ENCODE measurements around the gene ZFHX3. TPM values are rescaled to one million over a fixed set of nuclear protein-coding genes. Genes with fewer than 3 reads are reported as not detected.

ZFHX3 gene
- total RNA-seq, 2 donors from 2014 or later = 12.5 to 18.0 TPM

DNA sequence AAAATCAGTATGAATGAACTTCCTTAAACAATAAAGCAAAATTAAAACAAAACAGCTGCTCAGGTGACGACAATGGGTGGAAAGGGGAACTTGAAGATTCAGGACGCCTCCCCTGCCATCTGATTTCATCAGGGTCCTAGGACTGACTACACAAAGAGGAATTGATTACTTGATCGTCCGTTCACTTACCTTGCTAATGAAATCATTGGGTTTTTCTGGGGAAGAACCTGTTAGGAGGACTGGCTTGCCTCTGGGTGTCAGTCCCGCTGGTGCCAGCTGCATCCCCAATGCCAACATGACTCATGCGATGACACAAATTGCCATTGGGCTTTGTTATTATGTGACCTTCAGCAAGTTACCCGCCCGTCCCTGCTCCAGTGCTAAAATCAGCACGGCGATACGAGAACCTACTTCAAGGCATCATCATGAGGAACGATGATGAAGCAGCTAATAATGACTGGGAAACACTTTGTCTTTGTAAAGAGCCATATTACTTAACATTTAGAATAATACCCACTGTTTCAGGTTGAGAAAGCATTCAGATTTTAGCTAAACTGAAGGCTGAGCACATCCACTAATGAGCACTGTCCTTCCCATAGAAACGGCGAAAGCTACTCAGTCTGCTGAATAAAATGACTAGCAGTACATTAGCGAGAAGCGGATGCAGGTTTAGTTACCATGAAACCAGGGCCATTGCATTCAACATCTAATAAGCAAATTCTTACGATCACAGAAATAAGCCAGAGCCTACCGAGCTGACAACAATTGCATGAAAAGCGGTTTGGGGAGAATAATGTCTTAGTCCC, 139.4 kb downstream of the ZFHX3 start:
- ATAC-seq = no peak
- intact Hi-C loops (cut with DNase I, micrococcal nuclease) = no loop called here
- DNase-seq = no peak

DNA sequence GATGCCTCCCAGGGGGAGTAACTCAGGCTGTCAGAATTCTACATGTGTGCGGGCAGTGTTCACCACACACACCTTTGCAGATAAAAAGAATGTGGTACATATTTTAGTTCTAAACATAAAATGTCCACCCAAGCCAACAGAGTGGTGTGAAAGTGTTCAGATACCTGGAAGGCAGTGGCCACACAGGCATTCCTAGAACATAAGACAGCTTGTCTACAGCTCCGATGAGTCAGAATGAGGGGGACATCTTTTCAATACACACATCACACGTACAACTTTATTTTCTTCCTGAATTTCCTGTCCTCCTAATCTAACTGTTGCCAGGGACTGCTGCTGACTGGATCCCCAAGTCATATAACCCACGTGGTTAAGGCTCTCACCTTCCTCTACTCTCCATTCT, 142.3 kb downstream of the ZFHX3 start:
- ATAC-seq (no peak), DNase-seq (no peak)
- intact Hi-C loops (cut with DNase I, micrococcal nuclease) = no loop called here

DNA sequence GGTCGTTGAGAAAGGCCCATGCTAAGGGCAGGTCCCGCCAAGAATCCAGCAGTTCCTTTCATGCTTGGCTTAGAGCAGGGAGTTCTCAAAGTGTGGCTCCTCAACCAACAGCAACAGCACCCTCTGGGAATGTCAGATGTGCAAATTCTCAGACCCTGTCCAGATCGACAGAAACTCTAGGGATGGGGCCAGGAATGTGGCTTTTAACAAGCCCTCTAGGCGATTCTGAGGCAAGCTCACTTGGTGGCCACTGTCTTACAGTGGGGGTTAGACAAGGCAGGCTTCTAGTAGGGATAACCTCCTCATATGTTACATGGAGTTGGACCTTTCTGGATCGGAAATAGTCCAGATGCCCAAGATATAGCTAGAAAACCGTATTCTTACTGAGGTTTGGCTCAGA, 144.8 kb downstream of the ZFHX3 start:
- intact Hi-C loops (cut with DNase I, micrococcal nuclease) = no loop called here
- DNase-seq = no peak
- ATAC-seq = no peak

DNA sequence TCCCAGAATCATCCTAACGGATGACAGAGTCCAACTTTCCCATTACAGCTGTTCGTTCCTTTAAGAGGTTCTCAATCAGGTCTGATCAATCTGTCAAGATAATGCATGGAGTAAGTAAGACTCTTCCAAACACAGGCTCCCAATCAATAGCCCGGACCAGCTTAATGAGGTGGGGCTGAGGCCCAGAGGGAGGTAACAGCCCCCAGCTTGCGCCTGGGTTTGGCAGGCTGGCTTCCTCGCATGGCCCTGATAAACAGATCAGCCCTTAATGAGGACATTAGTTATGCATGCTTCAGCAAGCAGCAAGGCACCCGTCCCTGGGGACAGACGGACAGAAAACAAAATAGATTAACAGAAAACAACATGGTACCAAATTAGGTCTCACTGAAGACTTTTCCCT, 145.7 kb downstream of the ZFHX3 start:
- ATAC-seq (no peak), DNase-seq (no peak)
- intact Hi-C loops (cut with DNase I, micrococcal nuclease) = no loop called here

DNA sequence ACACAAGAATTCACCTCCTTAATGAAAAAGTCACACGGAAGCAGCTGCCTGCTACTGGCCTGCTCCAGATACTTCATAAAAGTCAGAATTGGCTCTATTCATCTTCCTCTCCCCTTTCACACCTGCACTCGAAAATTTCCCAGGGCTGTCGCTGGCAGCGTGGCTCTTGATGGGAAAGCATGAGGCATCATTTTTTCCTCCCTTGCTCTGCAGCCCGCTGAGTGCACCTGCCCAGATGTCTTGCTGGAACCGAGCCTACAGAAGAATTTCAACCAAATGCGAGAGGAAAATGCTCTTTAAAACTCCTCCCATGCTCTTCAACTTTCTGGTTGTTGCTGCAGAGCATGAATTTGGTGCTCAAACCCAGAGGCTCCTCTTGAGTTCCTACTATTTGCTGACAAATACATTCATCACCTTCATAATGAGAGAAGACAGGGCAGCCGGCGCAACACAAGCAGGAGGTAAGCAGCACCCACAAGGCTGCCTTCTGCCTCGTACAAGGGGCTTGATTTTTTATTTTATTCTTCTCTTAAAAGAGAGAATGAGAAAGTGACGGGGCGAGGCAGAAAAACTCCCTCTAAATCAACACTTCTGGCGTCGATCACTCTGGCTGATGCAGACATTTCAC, 146.8 kb downstream of the ZFHX3 start:
- intact Hi-C loops (cut with DNase I, micrococcal nuclease) = no loop called here
- DNase-seq = no peak
- ATAC-seq = no peak

DNA sequence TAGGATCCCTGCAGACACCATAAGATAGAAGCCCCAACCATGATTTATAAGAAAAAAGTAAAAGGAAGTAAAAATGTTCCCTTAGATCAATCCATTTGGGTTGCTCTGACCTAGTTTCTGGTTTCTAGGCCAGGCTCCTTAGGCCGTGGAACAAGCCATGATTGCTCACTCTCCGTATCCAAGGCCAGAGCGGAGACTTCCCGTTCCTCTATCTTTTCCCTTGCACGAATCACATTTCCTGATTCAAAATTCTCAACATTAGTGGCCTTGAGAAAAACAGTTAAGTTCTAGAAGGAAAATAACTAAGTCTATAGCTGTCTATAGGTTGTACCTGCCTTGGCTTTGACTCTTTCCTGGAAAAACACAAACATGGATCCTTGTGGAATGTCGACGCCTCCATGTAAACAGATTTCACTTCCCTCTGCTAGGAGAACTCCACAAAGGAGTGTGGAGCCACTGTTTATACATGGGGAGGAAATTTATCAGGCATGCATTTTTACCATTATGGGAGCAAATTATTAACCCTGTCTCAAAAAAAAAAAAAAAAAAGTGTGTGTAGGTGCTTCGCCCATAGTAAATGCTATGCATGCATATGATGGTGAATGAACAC, 149.6 kb downstream of the ZFHX3 start:
- ATAC-seq (peak; percentile 75), DNase-seq (no peak)
- intact Hi-C loops (cut with DNase I, micrococcal nuclease) = no loop called here

DNA sequence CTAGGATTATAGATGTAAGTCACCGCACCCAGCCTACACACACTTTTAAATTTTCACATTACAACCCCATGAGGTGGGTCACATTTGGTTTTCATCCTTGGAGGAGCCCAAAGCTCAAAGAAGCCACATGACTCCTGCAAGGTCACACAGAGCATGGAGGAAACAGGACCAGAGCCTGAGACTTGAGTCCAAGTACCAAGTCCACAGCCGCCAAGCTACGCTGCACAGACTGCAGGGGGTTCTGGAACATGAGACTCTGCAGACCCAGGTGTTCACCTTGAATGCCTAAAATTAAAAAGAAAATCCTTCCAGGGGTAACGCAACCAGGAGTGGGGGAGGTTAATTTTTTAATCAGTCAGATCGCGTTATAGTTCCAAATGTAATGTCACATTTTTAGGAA, 150.2 kb downstream of the ZFHX3 start:
- no peak for DNase-seq
- ATAC-seq = no peak
- intact Hi-C loops (cut with DNase I, micrococcal nuclease) = no loop called here

DNA sequence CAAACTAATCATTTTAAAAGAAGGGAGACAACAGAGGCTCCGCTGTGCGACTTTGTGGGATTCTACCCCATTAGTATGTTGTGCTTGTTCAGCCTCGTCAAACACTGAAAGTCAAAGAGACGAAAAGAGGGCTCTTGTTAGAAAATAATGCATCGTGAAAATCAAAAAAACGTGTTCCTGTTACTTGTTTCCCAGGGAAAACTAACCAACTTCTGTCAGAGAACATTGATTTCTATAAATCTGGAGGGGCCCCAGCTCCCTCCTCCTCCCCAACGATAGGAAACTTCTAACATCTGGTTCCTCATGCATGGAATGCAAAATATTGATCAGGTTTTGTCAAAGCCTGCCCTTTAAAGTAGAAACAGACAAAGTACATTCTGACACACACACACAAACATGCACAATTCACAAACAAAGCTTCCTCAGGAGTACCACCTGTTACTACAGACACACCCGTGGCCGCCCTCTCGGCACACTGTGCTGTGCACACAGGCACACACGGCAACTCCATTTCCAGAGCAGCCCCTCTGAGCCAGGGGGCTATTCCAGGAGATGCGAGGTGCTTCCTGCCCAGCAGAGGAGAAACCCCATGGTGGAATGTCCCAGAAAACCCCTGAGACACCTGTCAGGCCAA, 151.3 kb downstream of the ZFHX3 start:
- ATAC-seq = peak; percentile 22
- intact Hi-C loops (cut with DNase I, micrococcal nuclease) = no loop called here
- DNase-seq = peak in 1 of 2 donors; percentile 13

DNA sequence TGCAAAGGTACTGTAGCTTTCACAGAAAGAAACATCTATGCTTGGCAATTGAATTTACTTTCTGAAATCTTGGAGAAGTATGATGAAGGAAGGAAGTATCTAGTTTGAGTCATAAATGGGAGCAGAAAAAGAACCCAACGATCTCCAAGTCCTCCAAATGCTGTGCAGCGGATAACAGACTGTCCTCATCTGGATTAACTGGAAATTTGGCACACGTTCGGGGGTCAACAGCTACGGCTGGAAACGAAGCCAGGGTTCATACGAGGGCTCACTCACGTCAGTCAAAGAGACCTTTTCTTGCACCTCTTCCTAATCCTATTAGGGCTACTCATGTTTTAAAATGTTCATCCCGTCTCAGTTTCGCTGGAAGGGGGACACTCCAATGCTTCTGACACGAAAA, 152.0 kb downstream of the ZFHX3 start:
- no peak for ATAC-seq

DNA sequence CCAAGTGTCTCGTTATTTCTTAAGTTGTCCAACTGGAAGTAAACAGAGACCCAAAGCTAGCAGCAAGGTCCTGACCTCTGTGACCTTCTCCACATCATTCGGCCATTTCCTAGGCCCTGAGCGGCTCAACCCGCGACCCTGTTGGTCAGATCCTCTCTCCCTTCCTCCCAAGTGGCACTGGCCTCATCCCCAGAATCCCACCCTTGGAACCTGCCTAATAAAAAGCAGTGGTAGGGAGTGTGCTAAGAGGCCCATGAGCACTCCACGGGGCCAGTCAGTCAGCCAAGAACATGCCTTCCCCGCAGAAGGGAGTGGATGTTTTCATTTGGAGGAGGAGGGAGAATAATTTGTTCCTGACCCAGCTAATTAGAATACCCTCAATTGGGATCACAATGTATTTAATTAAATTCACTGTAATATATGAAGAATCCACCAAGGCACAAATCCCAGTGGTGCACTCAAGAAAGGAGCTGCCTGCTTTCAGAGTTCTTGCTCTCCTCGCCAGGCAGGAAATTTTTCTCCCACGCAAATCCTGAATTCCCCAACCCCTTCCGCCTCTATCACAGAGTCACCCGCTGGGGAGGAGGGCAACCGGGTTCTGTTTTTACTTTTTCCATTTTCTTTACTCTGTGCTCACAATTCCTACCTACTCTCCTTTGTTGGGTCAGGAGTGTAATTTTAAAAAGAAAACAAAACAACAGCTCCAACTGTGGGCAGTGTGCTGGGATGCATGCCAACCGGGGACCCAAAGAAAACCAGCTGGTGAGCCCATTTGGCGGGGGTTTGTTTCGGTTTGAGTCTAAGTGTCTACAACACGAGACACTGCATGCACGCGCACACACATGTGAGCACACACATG, 153.4 kb downstream of the ZFHX3 start:
- DNase-seq (no peak), ATAC-seq (no peak)
- intact Hi-C loops (cut with DNase I, micrococcal nuclease) = no loop called here

More for the DNA sequence above, 152.0 kb downstream of the ZFHX3 start:
- intact Hi-C loops (cut with DNase I, micrococcal nuclease) = no loop called here
- DNase-seq = no peak

DNA sequence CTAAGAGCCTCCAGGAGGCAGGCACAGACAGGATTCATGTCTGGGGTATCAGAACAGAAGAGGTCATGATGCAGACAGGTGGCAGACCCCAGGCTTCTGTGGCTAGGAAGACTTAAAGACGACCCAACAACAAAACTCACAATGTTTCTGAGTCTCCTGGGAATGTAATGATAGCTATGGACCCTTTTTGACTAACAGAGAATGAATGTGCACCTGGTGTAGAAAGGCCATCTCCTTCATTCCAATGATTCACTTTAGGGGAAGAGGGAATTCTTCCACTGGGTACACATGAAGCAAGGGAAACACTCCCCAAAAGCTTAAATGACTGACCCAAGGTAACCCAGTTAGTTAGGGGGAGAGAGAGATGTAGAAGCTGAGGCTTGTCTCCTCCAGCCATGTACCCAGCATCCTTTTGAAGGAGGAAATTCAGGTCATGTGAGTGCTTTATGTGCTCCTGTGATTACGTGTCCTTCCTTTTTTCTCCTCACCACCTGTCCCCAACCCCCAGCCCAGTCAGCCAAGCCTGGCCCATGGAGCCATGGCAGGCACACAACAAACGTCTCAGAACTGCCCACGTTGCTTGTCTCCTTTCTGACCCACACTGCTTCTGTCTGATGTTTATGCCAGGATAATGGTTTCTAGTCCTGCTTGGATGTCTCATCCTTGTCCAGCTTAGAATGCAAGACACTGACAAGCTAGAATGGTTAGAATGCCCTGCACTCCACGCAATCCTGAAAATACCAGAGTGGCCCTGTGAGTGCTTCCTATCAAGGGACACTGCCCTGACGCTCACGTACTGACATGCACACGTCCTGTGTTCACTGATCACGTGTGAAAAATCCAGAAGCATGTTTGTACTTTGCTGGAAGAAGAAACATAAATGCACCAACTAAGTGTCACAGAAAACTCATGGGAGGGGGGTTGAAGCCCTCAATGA, 156.4 kb downstream of the ZFHX3 start:
- intact Hi-C loops (cut with DNase I, micrococcal nuclease) = no loop called here
- ATAC-seq = no peak
- DNase-seq = no peak

DNA sequence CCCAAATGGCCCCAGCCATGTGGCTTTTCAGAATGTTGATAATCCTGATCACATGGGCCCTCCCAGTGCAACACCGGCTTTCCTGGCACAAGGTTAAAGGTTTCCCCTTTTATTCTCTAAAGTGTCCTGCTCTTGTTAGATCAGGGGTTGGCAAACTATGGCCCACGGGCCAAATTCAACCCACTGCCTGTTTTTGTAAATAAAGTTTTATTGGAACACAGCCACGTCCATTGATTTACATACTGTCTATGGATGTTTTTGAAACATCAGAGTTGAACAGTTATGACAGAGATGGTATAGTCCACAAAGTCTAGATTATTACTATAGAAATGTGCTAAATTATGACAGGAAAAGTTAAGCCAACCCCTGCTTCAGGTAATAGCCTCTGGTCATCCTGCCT, 157.3 kb downstream of the ZFHX3 start:
- ATAC-seq = no peak

DNA sequence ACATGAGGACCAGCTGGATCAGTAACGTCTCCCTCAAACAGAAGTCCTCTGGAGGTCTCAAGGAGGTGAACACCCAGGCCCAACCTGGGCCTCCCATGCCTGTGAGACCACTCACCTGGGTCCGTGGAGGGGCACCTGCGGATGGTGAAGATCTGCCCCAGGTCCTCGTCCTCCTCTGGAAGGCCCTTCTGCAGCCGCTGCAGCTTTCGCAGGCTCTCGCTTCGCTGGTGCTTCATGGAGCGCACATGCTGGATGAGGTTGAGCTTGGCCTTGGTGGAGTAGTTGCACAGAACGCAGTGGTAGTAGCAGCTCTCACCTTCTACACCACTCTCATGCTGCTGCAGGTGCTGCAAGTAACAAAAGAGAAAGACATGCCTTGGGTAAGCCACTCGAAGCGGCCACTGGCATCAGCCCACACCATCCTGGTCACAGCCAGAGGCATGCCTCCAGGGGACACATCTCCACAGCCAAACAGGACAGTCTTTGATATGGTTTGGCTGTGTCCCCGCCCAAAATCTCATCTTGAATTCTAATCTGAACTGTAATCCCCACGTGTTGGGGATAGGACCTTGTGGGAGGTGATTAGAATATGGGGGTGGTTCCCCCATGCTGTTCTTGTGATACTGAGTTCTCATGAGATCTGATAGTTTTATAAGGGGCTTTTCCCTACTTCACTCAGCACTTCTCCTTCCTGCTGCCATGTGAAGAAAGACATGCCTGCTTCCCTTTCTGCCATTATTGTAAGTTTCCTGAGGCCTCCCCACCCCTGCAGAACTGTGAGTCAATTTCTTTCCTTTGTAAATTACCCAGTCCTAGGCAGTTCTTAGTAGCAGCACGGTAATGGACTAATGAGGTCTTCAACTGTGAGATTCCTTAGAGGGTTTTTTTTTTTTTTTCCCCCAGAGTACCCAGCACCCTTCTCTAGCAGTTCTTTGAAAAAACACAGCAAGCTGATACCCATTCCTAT, 158.0 kb downstream of the ZFHX3 start:
- no peak for DNase-seq
- no peak for ATAC-seq
- intact Hi-C loops (cut with DNase I, micrococcal nuclease) = no loop called here

More for the DNA sequence above, 157.3 kb downstream of the ZFHX3 start:
- DNase-seq = no peak
- intact Hi-C loops (cut with DNase I, micrococcal nuclease) = no loop called here

DNA sequence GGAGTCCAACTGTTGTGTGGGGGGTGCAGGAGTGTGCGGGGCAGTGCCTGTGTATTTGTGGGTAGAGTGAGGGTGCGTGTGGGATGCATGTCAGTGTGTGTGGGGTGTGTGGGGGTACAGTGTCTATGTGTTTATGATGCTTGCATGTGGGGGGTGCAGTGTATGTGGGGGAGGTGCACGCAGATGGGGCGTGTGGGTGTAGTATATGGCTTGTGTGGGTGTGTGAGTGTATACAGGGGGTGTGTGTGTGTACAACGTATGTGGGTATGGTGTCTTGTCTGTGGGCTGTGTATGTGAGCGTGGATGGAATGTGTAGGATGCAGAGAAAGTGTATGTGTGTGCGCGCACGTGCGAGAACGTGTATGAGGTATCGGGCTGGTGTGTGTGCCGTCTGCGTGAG, 160.4 kb downstream of the ZFHX3 start:
- intact Hi-C loops (cut with DNase I, micrococcal nuclease) = no loop called here
- DNase-seq = no peak

DNA sequence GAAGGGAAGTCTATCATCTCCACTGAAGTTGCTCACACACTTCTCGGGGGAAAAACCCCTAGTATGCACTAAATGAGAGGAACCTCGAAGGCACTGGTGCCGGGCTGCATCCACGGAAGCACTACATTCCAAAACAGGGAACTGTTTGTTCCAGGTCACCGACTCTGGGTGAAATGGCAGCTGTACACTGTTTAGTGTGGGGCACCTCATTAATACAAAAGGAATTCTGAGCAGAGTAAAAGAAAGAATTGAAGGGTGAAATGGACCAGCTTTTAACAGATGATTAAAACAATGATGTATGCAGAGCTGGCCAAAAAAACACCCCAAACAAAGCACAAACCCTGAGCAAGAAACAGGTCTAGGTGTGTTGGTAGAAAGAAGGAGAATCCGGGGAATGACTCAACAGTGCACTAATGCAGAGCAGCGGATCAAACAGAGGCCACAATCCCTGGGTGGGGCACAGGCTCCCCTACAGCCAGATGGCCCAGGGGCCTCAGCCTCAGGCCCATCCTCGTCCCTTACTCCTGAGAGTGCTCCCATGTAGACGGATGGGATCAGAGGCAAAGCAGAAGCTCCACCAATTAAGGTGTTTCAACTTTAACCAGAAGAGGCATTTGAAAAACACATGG, 161.5 kb downstream of the ZFHX3 start:
- intact Hi-C loops (cut with DNase I, micrococcal nuclease) = no loop called here
- ATAC-seq (no peak), DNase-seq (no peak)

More for the DNA sequence above, 160.4 kb downstream of the ZFHX3 start:
- no peak for ATAC-seq

DNA sequence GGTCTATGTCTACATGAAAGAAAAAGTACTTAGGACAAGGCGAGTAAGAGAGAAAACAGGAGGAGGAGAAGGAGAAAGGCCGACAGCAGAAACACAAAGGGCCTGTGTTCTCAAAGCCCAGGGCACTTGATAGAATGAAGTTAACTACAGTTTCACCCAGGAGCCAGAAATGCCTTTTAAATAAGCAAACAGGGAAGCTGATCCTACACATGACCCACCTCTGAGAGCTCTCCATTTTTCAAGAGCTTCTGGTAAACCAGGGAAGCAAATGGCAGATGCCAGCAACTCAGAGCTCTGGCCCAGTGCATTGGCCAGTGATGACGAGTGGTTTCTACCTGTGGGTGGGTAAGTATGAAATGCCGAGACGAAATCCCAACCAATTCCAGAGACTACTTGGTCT, 163.4 kb downstream of the ZFHX3 start:
- intact Hi-C loops (cut with DNase I, micrococcal nuclease) = no loop called here
- ATAC-seq (no peak), DNase-seq (no peak)
